Brain pericyte (primary cell): ENCODE measurements around the gene UBASH3B.
"Not testable (repeated sequence)": the region's sequence is repeated elsewhere in the genome, so short reads cannot be mapped to it uniquely, and the experiment has no call there.

Source experiments
- DNase-seq: peaks from one replicate; pipeline ENCODE4 v3.0.0-alpha.2; 2012; ENCODE audit warnings: low read depth, low spot score

UBASH3B gene

DNA sequence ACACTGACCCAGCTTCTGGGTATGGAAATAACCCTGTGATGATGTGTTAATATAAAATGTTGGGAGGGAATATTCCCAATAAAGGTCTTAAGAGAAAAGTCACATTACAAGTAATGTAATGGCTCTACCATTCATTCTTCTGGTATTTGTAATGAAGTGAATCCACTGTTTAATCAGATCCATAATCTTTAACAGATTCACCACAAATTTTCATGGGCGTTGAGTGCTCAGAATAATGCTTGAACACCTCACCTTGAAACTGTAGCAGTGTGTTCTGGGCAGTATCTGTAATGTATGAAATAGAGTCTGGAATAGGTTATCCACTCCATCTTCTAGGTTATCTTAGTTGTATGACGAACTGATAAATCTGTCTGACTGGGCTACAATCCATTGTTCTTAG is 156.2 kb downstream of the UBASH3B start:
- DNase-seq = no peak

GRCh38 chr11:122812638-122813037 is 157.1 kb downstream of the UBASH3B start:
- no peak for DNase-seq

GRCh38 chr11:122813176-122813893 is 157.8 kb downstream of the UBASH3B start:
- DNase-seq = no peak

- no peak for DNase-seq
Measured at GRCh38 chr11:122813894-122814270, 158.4 kb downstream of the UBASH3B start.

GRCh38 chr11:122814401-122814800 is 158.9 kb downstream of the UBASH3B start:
- no peak for DNase-seq

GRCh38 chr11:122815900-122816299 is 160.4 kb downstream of the UBASH3B start:
- no peak for DNase-seq

- DNase-seq = no peak
Measured at GRCh38 chr11:122816761-122817520, 161.4 kb downstream of the UBASH3B start.

- DNase-seq = no peak
Measured at GRCh38 chr11:122820158-122820557, 164.6 kb downstream of the UBASH3B start.

DNA sequence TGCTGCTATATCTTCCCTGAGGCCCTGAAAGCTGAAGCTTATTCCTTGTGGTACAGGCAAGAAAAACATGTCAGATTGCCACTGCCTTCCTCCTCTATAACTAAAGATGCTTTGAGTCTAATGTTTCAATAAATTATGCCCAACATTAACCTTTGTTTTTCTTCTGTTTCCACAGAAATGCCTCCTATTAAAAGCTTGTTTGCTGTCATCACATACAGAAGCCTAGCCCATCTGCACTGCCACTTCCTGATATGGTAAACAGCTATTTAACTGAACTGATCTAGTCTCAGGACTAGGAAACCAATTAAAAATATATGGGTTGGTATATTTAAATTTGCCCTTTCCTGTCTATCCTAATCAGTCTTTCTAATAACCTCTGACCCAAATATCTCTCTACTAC is 165.6 kb downstream of the UBASH3B start:
- no peak for DNase-seq

DNA sequence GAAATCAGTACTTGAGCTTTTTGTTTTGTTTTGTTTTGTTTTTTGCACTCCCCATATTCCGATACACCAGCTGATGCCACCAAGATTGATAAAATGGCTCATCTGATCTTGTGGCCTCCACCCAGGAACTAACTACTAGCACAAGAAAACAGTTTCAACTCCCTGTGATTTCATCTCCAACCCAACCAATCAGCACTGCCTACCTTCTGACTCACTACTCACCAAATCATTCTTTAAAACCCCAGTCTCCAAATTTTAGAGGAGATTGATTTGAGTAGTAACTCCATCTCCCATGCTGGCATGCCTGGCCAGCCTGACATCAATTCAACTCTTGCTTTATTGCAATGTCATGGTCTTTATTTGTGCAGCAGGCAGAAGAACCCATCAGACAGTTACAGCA is 166.7 kb downstream of the UBASH3B start:
- DNase-seq = no peak

DNA sequence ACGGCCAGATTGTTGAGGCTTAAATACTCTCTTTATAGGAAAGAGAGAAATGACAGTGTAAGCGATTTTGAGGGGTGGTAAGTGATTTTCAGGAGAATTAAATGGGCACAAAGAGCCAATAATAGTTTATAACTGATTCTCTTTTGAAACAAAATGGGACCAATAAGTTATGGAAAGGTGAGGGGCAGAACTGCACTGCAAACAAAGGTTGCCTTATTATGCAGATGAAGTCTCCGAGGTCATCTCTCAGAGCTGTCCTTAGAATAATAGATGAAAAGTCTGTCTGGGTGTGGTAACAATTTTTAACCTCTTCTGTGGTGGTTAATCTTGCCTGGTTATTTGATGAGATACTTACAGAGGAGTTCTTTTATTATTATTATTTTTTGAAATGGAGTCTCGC is 168.0 kb downstream of the UBASH3B start:
- DNase-seq = no peak

- not testable (repeated sequence) for DNase-seq
Measured at GRCh38 chr11:122829371-122829770, 173.8 kb downstream of the UBASH3B start.

DNA sequence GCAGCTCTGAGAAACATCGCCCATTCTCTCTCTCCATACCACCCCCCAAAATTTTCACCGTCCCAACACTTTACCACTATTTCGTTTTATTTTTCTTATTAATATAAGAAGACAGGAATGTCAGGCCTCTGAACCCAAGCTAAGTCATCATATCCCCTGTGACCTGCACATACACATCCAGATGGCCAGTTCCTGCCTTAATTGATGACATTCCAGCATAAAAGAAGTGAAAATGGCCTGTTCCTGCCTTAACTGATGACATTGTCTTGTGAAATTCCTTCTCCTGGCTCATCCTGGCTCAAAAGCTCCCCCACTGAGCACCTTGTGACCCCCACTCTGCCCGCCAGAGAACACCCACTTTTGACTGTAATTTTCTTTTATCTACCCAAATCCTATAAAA is 176.8 kb downstream of the UBASH3B start:
- DNase-seq = not testable (repeated sequence)

GRCh38 chr11:122832721-122833470 is 177.4 kb downstream of the UBASH3B start:
- no peak for DNase-seq

GRCh38 chr11:122833846-122834464 is 178.4 kb downstream of the UBASH3B start:
- DNase-seq = no peak

DNA sequence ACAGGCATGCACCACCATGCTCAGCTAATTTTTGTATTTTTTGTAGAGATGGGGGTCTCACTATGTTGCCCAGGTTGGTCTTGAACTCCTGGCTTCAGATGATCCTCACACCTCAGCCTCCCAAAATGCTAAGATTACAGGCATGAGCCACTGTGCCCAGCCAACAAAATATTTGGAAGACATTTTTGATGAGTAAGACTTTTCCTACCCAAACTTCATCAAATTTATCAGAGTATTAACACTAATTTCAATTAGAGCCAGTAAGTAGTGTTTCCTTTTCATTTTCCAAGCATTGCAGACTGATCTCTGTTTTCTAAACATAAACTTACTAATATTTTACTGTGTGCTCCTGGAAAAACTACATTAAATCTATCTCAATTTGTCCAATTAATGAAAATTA is 181.4 kb downstream of the UBASH3B start:
- DNase-seq = no peak

DNA sequence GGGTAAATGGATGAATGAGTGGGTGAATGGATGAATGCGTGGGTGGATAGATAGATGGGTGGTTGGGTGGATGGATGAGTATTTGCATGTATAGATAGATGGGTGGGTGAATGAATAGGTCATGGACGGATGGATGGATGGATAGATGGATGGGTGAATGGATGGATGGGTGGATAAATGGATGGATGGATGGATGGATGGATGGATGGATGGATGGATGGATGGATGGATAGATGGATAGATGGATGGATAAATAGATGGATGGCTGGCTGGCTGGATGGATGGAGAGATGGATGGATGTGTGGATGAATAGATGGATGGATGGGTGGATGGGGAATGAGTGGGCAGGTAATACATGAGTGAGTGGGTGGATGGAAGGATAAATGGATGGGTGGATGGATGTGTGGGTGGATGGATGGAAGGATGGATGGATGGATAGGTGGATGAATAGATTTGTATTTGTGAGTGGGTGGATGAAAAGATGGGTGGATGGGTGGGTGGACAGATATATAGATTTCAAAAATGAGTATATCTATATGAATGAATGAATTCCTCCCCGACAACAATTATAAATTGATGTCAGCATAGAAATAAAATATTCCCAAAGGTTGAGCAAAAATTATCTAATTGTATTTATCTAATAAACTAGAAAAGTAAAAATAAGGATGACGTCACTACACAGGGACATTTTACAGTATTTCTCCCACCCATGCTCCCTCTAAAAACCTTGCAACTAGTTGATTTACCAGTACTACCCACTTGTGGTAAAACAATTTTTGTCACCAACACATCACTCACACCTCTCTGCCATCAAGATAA is 182.2 kb downstream of the UBASH3B start:
- DNase-seq = no peak

DNA sequence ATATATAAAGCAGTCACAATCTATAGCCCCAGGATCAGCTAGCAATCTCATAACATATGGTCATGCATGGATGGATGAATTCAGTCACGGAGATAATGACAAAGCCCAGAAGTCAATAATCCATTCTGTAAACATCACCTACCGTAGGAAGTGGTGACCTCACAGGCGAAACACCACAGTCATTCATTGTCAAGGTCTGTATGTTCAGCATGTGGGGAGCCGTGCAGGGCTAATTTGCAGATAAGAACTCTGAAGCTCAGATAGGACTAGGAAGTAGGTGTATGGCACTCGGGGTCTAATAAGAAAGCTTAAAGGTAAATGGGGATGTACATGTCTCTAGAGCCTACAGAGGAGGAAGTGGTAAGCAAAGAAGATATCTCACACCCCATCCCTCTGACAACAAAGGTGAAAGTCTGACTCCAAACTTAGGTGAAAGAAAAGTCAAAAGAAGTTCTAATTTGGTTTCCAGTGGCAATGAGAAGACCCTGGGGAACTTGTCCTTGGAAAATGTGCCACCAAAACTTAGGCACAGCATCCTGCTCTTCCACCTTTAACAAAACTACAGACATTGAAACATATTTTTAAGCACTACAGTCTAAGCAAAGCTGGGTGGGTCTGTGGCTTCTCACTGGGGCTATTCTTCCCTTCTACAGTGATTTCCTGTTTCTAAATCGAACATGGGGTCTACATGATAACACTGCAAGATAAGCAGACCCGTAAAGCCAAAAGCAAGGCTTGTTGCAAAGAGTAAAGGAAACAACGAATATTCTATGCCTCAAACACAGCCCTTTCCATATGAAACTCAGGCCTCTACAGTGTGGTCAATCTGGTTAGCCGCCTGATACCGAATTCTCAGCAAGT is 188.0 kb downstream of the UBASH3B start:
- DNase-seq = no peak

DNA sequence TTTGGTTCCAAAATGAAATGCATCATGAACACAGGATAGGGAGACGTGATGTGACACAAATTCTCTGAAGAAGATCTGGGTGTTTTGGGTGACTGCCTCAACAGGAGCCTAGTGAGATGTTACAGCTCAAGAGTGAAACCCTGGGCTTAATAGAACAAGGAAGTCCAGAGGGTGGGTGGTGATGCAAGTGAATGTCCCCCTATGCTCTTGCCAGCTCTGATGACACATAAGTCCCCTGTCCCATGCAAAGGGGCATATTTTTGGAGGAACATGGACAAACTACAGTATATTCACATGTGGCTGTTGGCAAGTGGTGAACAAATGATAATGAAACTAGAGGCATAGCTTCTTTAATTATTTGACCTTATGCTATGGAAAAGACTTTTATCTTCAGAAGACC is 191.9 kb downstream of the UBASH3B start:
- DNase-seq = no peak

- DNase-seq = no peak
Measured at GRCh38 chr11:122848186-122848585, 192.7 kb downstream of the UBASH3B start.
